Esophagus squamous epithelium (tissue), 5 donors: ENCODE data around the gene IL17RA. TPM values are rescaled to one million over a fixed set of nuclear protein-coding genes. Genes with fewer than 3 reads are reported as not detected.

Source experiments
- DNase-seq: peaks from one replicate; lab custom pipeline; 2025; lab: John Stamatoyannopoulos, UW
- H3K27ac ChIP-seq, 4 donors: fragments of 200-600 bp; sonication (generic); one replicate each; pipeline ENCODE4 v1.5.1; 2016 to 2019; ENCODE audit warnings: mild to moderate bottlenecking in 1 of 4
- H3K27me3 ChIP-seq, 4 donors: fragments of 200-600 bp; sonication (generic); 1 replicate in 3 of 4; 2 replicates in 1 of 4; pipeline versions ENCODE4 v1.5.1 to v1.6.0; 2017 to 2021; ENCODE audit warnings: antibody characterized with exemption in 1 of 4
- H3K36me3 ChIP-seq, 3 donors: fragments of 200-600 bp; sonication (generic); one replicate each; pipeline ENCODE4 v1.5.1; 2016 to 2019
- H3K4me1 ChIP-seq, 3 donors: fragments of 200-600 bp; sonication (generic); one replicate each; pipeline ENCODE4 v1.5.1; 2017 to 2019
- H3K4me3 ChIP-seq, 4 donors: fragments of 200-600 bp; sonication (generic); 1 replicate in 3 of 4; 2 replicates in 1 of 4; pipeline ENCODE4 v1.5.1; 2016 to 2019; ENCODE audit warnings: mild to moderate bottlenecking in 2 of 4, moderate library complexity in 1 of 4
- H3K9me3 ChIP-seq, 3 donors: fragments of 200-600 bp; sonication (generic); one replicate each; pipeline ENCODE4 v1.5.1; 2016 to 2019
- POLR2A ChIP-seq, 4 donors: fragments of 450-650 bp; IDR thresholded peaks; one replicate each; pipeline ENCODE4 v1.6.1; 2017; ENCODE audit warnings: antibody characterized with exemption in 4 of 4, mild to moderate bottlenecking in 4 of 4, moderate library complexity in 3 of 4
- WGBS, 2 donors: methylation state at CpG; one replicate each; pipeline ENCODE4 v1.1.5; 2018; 5-methylcytosine and 5-hydroxymethylcytosine counted together
- intact Hi-C: fragments of 100-400 bp; cut with DNase I; formaldehyde crosslinking; loops from one replicate; pipeline ENCODE4 v1.15.0; 2022
- total RNA-seq, 4 donors: library from RNA; depleted of rRNA; stranded (reverse); fragments of >200 nt; gene quantifications; one replicate each; pipeline ENCODE4 v1.1.0, GENCODE V29; 2016
- TF ChIP-seq, protein P1 (sequence below), 6 experiments: fragments of 450-650 bp in 4 of 6; fragments of 200-600 bp in 2 of 6; sonication (generic) in 2 of 6; IDR thresholded peaks; one replicate each; pipeline ENCODE4 v1.5.1; 2016 to 2019; ENCODE audit warnings: antibody characterized with exemption in 6 of 6, mild to moderate bottlenecking in 4 of 6, moderate library complexity in 4 of 6
- donor health status: DM: yes; HTN: yes; CAD: no.

IL17RA gene
- total RNA-seq, 4 donors from 2014 or later: 8.6 to 14.7 (median 9.1) TPM

DNA sequence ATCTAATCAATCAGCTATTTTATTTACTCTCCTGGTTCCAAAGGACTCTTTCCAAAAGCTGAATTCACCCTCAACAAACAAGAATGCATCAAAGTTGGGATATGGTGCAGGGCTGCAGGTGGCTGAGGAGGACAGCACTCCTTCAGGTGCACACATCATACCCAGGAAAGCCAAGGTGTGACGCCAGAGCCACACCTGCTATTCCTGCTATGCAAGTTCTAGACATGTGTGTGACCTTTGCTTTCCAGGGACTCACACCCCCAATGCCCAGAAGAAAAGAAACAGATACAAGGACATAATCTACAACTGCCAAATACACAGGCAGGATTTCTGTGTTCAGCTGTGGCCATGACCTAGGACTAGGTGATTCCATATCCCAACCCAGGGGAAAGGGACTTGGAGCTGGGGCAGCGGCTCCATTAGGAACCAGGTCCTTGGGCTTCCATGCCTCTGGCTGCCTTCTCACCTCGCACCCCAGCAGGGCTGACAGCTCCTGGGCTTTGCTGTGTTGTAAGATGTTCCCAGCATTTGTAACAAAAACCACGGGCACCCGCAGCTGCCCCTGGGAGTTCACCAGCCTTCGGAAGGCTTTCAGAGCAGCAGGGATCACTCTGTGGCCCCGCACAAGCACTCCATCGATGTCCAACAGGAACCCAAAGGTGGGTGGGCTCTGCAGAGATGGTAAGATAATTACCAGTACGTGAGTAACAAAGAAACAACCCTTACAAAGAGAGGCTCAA is 64.4 kb downstream of the IL17RA start:
- DNase-seq: no peak
- Histone ChIP-seq H3K27me3 (no peaks in the 10 kb centered on the region), H3K36me3 (peaks cover 5 to 39% (median 6%) of the 10 kb centered on the region in 3 donors), H3K4me3 (no peak overlapping the region), H3K9me3 (no peaks in the 10 kb centered on the region), H3K4me1 (peaks cover 0 to 49% (median 3%) of the 10 kb centered on the region in 3 donors), H3K27ac (peak overlapping the region in 3 of 4 donors; percentile 23 to 65 (median 32))
- no peak for TF ChIP-seq POLR2A (IDR thresholded peaks at IDR 0.05)
- TF ChIP-seq, protein P1, sequence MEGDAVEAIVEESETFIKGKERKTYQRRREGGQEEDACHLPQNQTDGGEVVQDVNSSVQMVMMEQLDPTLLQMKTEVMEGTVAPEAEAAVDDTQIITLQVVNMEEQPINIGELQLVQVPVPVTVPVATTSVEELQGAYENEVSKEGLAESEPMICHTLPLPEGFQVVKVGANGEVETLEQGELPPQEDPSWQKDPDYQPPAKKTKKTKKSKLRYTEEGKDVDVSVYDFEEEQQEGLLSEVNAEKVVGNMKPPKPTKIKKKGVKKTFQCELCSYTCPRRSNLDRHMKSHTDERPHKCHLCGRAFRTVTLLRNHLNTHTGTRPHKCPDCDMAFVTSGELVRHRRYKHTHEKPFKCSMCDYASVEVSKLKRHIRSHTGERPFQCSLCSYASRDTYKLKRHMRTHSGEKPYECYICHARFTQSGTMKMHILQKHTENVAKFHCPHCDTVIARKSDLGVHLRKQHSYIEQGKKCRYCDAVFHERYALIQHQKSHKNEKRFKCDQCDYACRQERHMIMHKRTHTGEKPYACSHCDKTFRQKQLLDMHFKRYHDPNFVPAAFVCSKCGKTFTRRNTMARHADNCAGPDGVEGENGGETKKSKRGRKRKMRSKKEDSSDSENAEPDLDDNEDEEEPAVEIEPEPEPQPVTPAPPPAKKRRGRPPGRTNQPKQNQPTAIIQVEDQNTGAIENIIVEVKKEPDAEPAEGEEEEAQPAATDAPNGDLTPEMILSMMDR (IDR thresholded peaks at IDR 0.05): no peak
- 61 to 84% methylated on average over 5 to 7 of the region's 9 CpGs for WGBS, 2 donors
- intact Hi-C loops: no loop called here

- Histone ChIP-seq H3K4me3 (no peak overlapping the region), H3K36me3 (peaks cover 0 to 22% (median 5%) of the 10 kb centered on the region in 3 donors), H3K4me1 (peaks cover 0 to 77% (median 13%) of the 10 kb centered on the region in 3 donors), H3K27me3 (no peaks in the 10 kb centered on the region), H3K9me3 (no peaks in the 10 kb centered on the region), H3K27ac (peak overlapping the region in 1 of 4 donors; percentile 58)
- no peak for DNase-seq
- whole genome bisulfite sequencing, 2 donors: 76 to 79% methylated on average over 6 of the region's 6 CpGs
- TF ChIP-seq POLR2A (IDR thresholded peaks at IDR 0.05): no peak
- TF ChIP-seq, protein P1 (IDR thresholded peaks at IDR 0.05): no peak
- intact Hi-C loops: no loop called here
These were observed 67.5 kb downstream of the IL17RA start for GRCh38 chr22:17152340-17152739.

- H3K4me3 ChIP-seq: no peak overlapping the region
- no peak for DNase-seq
- H3K27ac ChIP-seq: peak overlapping the region in 1 of 4 donors; percentile 58
- no peak for TF ChIP-seq POLR2A (IDR thresholded peaks at IDR 0.05)
- TF ChIP-seq, protein P1 (IDR thresholded peaks at IDR 0.05): no peak
- no peaks in the 10 kb centered on the region for H3K9me3 ChIP-seq
- intact Hi-C loops: no loop called here
- 45 to 62% methylated on average over 2 to 3 of the region's 3 CpGs for WGBS, 2 donors
- peaks cover 0 to 16% (median 0%) of the 10 kb centered on the region in 3 donors for H3K36me3 ChIP-seq
- peaks cover 0 to 84% (median 20%) of the 10 kb centered on the region in 3 donors for H3K4me1 ChIP-seq
- no peaks in the 10 kb centered on the region for H3K27me3 ChIP-seq
These were observed 68.2 kb downstream of the IL17RA start for GRCh38 chr22:17152971-17153370.

GRCh38 chr22:17155941-17156340 is 71.1 kb downstream of the IL17RA start:
- H3K27me3 ChIP-seq: no peaks in the 10 kb centered on the region
- no peak for DNase-seq
- WGBS, 2 donors: 76 to 83% methylated on average over 3 of the region's 3 CpGs
- H3K4me3 ChIP-seq: no peak overlapping the region
- H3K4me1 ChIP-seq: peaks cover 0 to 81% (median 27%) of the 10 kb centered on the region in 3 donors
- intact Hi-C loops: no loop called here
- H3K27ac ChIP-seq: peak overlapping the region in 1 of 4 donors; percentile 3
- no peaks in the 10 kb centered on the region for H3K36me3 ChIP-seq
- TF ChIP-seq, protein P1 (IDR thresholded peaks at IDR 0.05): no peak
- no peak for TF ChIP-seq POLR2A (IDR thresholded peaks at IDR 0.05)
- H3K9me3 ChIP-seq: no peaks in the 10 kb centered on the region

DNA sequence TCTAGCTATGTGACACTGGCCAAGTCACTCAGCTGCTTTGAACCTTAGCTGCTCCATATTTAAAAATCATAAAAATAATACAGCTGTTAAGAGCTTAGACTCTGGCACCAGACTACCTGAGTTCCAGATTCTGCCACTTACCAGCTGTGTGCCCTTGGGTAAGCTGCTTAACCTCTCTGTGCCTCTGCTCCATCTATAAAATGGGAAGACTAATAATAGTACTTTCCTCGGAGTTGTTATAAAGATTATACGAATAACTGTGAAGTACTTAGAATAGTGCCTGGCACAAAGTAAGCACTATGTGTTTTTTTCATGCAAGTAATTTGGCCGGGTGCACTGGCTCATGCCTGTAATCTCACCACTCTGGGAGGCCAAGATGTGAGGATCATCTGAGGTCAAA is 72.9 kb downstream of the IL17RA start:
- 83 to 85% methylated on average over 3 of the region's 3 CpGs for WGBS, 2 donors
- TF ChIP-seq POLR2A (IDR thresholded peaks at IDR 0.05): no peak
- TF ChIP-seq, protein P1 (IDR thresholded peaks at IDR 0.05): no peak
- no peaks in the 10 kb centered on the region for H3K27me3 ChIP-seq
- H3K36me3 ChIP-seq: no peaks in the 10 kb centered on the region
- no peaks in the 10 kb centered on the region for H3K9me3 ChIP-seq
- intact Hi-C loops: no loop called here
- H3K4me3 ChIP-seq: peak overlapping the region; percentile 80 to 99 (median 87)
- DNase-seq: no peak
- peaks cover 0 to 64% (median 26%) of the 10 kb centered on the region in 3 donors for H3K4me1 ChIP-seq
- H3K27ac ChIP-seq: peak overlapping the region in 2 of 4 donors; percentile 96
